T-helper 9 cell (primary cell): Measurements from ENCODE around the gene MARCHF11.

Experiments used
- DNase-seq: peaks from one replicate; pipeline ENCODE4 v3.0.0-alpha.2; 2020

MARCHF11 gene

DNA sequence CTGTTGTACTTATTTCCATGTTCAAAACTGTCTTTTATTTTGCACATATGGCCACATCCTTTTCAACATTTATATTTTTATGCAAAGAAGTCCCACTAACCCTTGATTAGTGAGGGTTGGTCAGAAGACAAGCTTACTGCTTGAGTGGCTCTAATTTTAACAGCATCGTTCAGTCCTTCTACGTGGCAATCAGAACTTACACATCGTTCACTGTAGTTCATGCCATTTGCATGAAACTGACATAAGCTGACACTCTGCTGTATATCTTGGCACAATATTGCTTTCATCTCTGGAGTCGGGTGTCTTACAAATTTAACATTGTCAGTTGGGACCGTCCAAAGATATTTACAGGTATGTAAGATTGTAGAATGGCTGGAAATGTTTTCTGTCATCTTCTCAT, 50.6 kb downstream of the MARCHF11 start:
- no peak for DNase-seq

DNA sequence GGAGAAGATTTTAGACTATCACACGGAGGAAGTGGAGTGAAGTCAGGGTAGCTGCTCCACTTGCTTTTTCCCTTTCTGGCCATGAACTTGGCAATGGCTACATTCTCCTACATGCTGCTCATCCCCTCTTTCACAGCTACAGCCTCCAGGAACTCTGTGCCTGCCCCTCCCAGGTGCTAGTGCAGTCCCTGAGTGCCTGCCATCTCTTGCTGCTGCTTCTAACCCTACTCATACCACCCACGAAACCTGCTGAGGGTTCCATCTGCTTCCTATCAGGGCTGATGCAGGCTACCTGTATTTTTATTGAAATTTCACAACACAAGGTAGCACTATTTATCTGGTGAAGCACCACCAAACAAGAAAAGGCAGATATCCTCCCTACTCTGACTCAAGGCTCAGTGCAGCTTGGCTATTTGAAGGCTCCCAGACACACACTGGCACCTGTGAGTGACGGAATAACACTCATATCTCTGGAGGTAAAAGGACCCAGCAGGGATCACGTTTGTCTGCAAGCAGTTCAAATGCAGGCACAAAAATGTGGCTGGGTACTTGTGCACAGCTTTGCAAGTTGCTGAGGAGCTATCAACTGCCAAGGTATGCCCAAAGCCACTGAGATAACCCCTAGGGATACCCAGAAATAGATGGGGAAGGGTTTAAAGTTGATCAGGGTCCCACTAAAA, 51.6 kb downstream of the MARCHF11 start:
- no peak for DNase-seq

DNA sequence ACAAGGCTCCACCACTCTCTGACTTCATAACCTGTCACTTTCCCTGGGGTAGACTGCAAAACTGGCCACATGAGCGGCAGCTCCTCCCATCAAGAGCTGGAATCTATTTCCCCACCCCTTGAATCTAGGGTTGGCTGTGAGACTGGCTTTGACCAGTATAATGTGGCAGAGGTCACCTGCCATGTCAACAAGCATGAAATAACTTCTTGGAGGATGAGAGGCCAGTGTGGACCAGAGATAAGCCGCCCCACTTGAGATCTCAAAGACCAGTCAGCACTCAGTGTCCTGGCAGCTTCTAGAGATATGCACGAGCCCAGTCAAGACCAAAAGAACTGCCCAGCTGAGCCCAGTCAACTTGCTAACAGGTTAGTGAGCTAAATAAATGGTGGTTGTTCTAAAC, 59.0 kb downstream of the MARCHF11 start:
- DNase-seq: no peak

DNA sequence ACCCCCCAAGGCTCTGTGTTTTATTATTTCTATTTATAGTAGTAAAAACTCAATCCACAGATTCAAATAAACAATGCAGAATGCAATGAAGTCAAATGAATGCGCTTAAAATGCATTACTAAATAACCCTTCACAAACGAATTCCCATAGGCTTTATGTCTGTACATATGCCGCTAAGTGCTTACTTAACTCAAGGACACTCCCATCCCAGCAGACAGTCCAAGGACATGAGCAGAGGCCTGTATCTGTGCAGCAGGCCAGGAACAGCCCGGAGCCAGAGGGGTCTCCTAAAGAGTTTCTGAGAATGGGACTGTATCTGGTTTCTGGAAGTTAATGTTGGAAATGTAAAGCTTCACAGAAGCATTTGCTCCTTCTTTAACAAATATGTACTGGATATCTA, 59.8 kb downstream of the MARCHF11 start:
- DNase-seq: no peak

DNA sequence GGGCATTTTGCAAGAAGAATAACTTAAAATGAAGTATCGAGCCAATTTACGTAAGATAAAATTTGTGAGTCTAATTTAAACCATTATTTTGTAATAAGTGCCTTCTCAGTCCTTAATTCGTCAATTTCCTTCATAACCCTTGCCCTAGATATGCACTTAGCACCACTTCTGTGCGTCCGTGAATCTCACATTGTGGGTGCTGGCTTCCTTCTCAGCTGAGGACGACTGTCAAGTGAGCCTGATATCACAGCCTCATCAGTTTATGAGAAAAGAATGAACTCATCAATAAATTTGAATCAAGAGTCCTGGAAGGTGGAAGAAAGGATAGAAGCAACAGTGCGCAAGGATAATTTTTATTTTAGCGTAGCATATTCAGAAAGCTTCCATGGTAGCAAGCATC, 64.5 kb downstream of the MARCHF11 start:
- no peak for DNase-seq

DNA sequence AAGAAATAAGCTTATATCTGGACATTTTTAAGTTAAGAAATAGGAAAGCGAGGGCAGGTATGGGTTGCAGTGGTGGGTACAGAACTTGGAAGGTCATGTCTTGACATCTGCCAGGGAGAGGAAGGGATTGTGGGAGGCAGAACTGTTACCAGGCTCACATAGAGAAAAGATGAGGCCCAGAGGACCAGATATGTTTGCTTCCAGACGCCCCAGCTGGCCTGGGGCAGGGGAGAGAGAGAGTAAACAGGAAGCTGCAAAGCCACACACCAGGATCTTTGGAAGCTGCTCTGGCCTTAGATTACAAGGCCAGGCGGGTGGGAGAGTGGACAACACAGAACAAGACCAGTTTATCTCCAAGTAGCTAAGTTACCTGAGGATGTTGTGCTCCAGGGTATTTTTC, 71.2 kb downstream of the MARCHF11 start:
- DNase-seq: no peak

DNA sequence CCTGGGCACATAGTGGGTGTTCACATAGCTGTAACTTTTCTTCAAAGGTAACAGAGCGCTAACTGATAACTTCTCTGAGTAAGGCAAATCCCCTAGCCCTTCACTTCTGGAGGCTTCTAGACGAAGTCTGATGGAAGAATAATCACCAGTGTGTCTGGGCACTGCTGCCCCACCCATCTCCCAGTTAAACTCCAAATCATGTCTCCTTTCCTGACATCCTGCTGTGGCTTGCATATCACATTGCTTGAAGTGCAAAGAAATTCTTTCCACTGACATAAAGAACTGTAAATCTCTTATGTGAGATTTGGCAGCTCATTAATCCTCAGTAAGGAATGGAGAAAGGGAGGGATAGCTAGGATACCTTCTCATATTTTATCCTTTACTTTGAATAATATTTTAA, 74.6 kb downstream of the MARCHF11 start:
- no peak for DNase-seq

DNA sequence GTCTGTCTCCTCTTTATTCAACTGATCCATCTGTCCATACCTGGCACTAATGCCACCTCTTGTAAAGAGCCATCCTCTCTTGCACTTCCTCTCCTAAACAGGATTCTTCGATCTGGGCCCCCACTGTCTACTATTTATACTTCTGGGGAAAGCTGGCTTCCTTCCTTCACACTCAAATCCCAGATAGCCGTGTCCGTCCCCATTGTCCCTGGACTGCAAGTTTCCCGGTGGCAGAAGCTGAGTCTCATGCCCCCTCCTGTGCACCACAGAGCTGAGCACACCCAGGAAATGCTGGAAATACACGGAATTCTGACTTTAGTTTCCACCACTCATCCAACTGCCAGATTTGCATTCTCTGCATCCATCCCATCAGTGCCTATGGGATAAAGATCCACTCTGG, 84.0 kb downstream of the MARCHF11 start:
- no peak for DNase-seq

DNA sequence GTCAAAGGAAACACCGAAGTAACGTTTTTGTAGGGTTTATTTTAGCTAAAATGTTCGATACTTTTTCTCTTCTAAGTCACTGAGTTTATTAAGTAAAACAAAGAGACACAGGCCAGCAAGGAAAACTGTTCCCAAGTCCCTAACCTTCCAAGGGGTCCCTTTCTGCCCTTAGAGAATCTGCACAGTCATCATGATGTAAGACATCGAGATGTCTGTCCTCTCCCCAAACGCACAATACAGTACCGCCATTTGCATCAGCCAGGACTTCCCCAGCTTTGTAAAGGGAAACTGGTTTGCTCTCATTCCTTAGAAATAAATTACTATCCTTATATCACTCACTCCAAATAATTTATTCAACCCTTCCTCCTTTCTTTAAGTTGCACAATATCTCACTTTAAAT, 89.3 kb downstream of the MARCHF11 start:
- DNase-seq: no peak

DNA sequence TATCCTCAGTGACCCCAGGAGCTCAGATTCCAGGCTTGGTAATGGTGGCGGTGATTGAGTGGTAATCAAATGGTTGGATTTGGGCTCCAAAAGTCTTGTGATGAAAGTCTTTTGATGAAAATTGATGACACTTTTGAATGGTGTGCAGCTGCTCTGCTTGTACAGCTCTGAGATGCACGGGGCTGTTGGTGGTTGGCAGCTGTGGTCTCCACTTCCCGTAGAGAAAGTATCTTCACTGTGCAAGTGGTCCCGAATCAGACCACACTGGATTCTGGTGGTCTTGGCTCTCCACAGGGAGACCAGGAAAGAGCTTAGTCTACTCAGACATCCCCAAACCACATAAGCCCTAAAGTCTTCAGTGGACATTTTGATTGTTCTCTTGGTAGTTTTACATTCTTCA, 96.6 kb downstream of the MARCHF11 start:
- no peak for DNase-seq

DNA sequence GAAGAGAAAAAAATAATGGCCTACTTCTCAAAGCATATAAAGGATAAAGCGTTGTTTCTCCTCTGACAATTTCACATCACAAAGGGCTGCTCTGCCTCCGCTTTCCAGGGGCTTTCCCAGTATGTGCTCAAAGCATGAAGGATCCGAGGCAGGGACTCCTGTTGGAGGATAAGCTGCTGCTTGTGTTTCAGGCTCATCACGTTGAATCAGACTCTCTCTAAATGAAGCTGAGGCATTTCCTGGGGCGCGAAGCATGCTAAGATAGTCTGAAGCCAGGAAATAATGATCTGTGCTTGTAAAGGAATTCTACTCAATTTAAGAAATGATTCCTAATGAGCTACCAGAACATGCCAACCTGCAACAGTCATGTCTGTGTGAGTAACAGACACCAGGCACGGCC, 97.5 kb downstream of the MARCHF11 start:
- DNase-seq: no peak

DNA sequence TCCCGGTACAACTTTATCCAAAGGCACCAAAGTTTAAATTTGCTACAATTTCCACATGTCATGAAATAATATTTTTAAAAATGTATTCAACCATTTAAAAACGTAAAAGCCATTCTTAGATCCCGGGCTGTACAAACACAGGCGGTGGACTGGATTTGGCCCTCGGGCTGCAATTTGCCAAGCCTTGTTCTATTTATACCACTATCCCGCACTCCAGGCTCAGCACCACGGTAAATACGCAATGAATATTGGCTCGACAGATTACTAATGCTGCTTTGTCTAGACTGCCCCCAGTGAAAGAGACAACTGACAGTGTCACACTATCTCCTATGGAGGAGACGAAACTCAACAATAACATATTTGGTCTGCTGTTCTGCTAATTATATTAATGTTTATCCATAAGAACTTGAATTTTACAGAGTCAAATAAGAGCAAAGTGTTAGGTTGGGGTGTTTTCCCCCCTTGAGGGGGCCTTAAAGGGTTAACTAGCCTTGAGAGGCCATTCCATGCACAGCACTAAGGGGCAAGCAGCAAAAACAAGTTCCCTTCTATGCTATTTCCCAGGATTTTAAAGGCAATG, 98.1 kb downstream of the MARCHF11 start:
- DNase-seq: no peak

DNA sequence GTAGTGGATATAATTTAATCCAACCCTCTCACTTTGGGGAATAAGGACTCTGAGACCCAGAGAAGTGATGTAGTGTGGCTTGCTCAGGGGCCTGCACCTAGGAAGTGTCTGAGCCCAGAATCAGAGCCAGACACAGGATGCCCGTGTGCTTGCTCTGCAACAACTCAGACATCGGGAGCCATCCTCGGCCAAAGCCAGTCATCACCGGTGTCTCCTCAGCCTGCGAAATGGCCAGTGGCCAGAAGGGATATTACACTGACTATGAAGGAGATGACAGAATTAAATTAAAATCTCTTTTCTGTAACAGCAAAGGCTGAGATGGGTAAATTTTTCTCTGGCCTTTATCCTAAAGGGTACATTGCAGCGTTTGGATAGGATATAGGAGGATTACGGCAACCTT, 102.9 kb downstream of the MARCHF11 start:
- DNase-seq: no peak

DNA sequence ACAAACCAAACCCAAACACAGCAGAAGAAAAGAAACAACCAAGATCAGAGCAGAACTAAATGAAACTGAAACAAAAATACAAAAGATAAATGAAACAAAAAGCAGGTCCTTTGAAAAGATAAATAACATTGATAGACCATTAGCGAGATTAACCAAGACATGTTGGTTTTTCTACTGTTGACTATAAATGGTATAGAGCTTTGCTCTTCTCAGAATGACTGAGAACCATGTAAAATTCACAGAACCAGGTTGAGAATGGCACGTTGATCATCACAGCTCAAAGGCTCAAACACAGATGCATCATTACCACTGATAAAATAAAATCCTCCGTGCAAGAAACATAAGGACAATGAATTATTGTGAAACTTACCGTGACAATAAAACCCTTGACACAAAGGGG, 105.2 kb downstream of the MARCHF11 start:
- DNase-seq: no peak

DNA sequence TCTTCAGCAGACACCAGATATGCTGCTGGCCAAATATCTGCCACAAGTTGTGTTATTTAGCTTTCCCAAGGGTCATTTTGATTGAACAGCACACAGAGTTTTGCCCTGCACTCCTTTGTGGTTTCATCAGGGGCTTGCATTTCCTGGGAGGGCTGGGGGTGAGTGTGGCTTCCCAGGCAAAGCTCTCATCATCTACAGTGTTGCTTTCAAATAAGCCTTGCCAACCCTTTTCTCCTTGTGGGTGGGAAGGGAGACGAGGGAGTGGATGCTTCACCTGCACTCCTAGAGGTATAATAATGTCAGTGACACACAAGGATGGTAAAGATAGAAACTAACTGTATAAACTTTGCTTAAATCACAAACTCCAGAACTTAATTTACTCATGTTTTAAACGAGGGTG, 107.0 kb downstream of the MARCHF11 start:
- DNase-seq: no peak

DNA sequence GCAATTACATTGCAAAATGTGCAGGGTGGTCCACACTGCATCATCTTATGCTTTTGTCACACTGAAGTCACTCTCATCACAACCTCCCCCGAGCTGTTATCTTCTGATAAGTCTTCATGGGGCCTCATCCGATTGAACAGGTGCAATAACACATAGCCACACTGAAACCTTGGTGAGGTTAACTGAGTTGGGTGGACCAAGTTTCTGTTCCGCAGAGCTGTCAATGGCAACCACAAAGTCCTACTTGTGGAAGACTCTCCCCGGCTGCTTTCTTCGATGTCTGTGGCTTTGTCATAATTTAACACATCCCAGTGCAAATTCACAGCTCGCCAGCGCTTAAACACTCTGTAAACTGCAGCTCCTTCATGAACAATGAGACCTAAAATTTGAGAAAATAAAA, 112.2 kb downstream of the MARCHF11 start:
- DNase-seq: no peak

DNA sequence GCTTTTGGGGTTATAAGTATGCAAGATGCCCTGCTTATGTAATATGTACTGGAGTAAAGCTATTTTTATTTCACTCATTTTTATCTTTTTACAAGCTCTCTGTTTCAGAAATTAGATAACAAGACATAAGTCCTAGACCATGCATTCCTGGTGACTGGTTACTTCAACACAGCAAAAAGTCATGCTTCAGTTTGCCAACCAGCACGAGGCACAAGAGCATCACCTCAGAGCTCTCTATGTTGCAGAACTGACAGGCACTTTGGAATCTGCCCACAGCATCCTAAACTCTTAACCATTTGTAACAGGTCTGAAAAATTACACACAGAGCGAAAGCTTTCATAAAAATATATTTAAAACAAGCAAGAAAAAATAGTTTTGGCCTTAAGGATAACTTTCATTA, 112.8 kb downstream of the MARCHF11 start:
- DNase-seq: no peak

DNA sequence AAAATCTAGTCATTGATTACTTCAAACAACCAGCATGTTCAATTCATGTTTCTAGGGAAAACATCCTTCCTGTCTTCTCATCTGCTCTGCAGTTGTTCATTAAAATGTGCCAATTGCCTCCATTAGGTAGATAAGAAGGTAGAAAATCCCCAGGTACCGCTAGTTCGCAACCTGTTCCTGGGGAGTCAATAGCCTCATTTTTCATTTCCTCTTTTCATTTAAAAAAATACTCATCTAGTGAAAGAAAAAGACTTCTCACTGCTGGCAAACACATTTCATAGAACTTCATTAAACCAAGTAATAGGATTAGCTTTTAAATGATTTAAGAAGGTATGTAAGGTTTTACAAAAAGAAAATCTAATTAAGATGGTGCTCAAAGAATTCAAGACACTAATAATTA, 113.3 kb downstream of the MARCHF11 start:
- DNase-seq: no peak

DNA sequence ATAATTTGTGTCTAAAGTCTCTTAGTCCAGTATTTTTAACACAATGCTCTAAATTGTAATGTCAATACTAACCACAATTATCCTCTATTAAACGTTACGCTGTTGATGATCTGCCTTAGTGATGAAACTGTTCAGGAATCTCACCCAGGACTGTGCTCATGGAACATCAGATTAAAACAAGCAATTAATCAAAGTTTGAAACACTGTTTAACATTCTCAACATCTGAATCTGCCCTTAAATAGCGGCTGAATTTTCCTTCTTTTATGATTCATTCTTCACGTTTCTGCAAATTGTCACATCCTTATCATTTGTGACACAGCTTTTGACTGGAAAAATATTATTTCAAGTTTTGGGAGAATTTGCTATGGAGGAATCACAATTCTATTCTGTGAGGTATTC, 113.8 kb downstream of the MARCHF11 start:
- no peak for DNase-seq

DNA sequence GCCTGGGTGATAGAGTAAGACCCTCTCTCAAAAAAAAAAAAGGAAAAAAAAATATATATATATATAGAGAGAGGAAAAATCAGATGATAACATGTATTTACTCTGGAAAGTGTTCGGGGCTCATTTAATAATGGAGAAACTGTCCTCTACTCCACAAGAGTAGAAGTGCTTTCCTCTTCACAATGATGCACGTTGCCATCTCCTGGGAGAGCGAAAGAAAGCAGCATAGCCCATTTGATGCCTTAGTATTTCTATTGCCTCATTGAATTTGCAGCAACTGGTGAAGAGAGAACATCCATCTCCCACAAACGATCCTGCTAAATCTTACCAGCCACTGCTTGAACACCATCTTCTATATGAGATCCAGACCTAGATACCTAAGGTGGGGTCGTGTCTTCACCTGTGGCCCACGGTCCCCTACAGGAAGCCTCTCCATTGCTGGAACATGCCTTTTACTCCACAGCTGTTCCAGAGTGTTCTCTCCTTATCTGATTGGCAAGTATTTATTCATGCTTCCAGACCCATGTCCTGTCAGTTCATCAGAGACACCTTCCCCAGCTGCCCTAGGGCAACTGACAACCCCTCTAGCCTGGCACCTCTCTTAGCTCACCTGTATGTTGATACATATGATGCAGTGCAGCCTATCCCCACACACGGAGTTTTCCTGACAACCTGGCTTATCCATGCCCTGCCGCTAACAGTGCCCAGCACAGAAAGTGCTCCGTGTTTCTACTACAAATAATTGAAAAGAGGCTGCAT, 115.3 kb downstream of the MARCHF11 start:
- no peak for DNase-seq

DNA sequence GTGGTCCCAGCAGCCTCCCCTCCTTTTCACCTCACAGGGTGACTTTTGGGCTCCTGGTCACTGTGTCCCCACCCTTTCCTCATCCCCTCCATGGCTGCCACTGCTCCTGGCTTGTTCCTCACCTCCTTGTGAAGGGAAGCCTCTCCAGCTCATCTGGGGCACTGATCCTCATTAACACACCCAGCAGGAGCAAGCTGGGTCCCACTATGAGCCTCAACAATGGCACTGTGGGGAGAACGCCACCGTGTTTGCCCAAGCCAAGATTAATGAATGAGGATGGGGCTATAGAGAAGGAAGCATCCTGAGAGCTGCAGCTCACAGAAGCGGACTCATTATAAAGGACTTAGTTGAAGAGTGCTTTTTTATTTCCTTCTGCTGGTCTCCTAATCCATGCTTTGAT, 118.4 kb downstream of the MARCHF11 start:
- no peak for DNase-seq

DNA sequence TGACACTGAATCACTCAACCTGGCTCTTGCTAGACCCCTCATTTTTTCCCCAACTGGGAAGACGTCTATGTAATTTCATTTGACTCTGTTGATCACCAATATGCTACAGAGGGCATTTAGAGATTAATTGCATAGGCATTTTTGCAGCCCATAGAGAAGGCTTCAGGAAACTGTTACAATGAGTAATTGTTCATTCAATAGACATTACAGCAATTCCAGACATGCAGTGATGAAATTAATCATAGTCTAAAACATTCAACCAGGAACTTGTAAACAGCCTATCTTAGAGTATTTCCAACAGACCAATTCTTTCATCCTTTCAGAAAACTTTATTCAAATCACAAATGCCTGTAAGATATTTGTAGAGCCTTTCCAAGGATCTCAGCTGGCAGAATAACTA, 122.3 kb downstream of the MARCHF11 start:
- no peak for DNase-seq

DNA sequence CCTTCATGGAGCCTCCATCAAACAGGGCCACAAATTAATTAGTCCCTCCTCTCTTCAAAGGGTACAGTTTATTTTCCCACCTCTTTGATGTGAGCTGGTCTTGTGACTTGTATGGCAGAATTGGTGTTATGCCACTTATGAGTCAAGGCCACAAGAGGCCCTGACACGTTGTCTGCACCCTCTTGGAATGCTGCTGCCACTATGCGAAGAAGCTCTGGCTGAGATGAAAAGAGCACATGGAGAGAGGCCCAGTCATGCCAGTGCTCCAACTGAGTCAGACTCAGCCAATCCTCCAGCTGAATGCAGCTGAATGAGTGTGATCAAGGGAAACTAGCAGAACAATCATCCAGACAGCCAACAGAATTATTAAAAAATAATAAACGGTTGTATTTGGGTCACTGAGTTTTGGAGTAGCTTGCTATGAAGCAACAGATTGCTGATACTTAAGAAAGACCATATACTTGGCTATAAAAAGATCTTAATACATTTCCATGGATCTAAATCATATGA, 128.3 kb downstream of the MARCHF11 start:
- DNase-seq: no peak

DNA sequence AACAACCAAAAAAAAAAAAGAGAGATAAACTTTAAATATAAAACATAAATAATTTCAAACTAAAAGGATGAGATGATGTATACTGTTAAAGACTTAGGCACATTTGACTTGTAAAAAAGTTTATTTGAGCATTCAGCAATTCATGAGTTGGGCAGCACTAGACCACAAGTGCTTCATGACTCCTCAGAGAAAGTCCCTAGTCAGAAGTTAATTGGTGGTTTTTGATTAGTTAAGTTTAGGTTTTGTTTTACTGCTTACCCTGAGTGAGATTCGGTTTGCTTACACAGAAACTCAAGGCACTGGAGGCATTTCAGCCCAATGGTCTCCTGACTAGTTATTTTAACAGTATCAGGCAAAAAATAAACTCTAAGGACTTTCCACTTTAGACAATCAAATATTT, 129.2 kb downstream of the MARCHF11 start:
- no peak for DNase-seq
